Left lung (tissue), 10 donors: ENCODE measurements around the gene GATB. TPM values are rescaled to one million over a fixed set of nuclear protein-coding genes. Genes with fewer than 3 reads are reported as not detected.

ENCODE experiments used
- ATAC-seq: fragments of 200-7000 bp; cut with Tn5 transposase; one replicate; pipeline ENCODE4 v1.9.1; 2020; ENCODE audit warnings: moderate library complexity
- DNase-seq, 4 donors: peaks; one replicate each; pipeline ENCODE4 v3.0.0-alpha.2; 2013 to 2020
- H3K27ac ChIP-seq, 2 donors: fragments of 200-600 bp; sonication (generic) in 1 of 2; one replicate each; pipeline versions ENCODE4 v1.5.0 to v1.8.0; 2020 to 2021
- H3K27me3 ChIP-seq, 2 donors: fragments of 200-600 bp; sonication (generic) in 1 of 2; one replicate each; pipeline versions ENCODE4 v1.5.0 to v1.8.0; 2020 to 2021
- H3K36me3 ChIP-seq, 2 donors: fragments of 200-600 bp; sonication (generic) in 1 of 2; one replicate each; pipeline versions ENCODE4 v1.5.0 to v1.8.0; 2020 to 2021
- H3K4me1 ChIP-seq, 2 donors: fragments of 200-600 bp; one replicate each; pipeline ENCODE4 v1.8.0; 2021
- H3K4me3 ChIP-seq, 2 donors: fragments of 200-600 bp; sonication (generic) in 1 of 2; one replicate each; pipeline versions ENCODE4 v1.5.0 to v1.8.0; 2020 to 2021; ENCODE audit warnings: mild to moderate bottlenecking in 1 of 2
- H3K9me3 ChIP-seq, 2 donors: fragments of 200-600 bp; sonication (generic) in 1 of 2; one replicate each; pipeline versions ENCODE4 v1.5.0 to v1.8.0; 2020 to 2021
- intact Hi-C, 2 donors: fragments of 100-400 bp; cut with DNase I; formaldehyde crosslinking; loops; one replicate each; pipeline versions ENCODE4 v1.11.2 to v1.14.2; 2022
- polyA plus RNA-seq, 6 donors: library from polyadenylated mRNA; unstranded; fragments of 120-200 nt; gene quantifications; one replicate each; pipeline ENCODE4 v1.2.1, GENCODE V29; 2013; ENCODE audit not compliant: insufficient read length in 6 of 6
- total RNA-seq, 2 donors: library from RNA; stranded (reverse); fragmentation: NEBNext Ultra II Directional; extraction: Animal tissue kit (Norgen Biotek cat#: 25700); gene quantifications; one replicate each; pipeline ENCODE4 v1.2.1, GENCODE V29; 2021
- TF ChIP-seq, protein P1 (sequence below), 2 donors: fragments of 200-600 bp; sonication (generic) in 1 of 2; IDR thresholded peaks; one replicate each; pipeline versions ENCODE4 v1.5.0 to v1.8.0; 2021; ENCODE audit warnings: antibody characterized with exemption in 2 of 2
- donor health status: DM: no; HTN: yes; CAD: no.
- donor health status: DM: no; HTN: no; CAD: no.

Gene GATB
- total and polyA plus RNA-seq, 8 donors: 12.9 to 22.2 (median 18.8) TPM

DNA sequence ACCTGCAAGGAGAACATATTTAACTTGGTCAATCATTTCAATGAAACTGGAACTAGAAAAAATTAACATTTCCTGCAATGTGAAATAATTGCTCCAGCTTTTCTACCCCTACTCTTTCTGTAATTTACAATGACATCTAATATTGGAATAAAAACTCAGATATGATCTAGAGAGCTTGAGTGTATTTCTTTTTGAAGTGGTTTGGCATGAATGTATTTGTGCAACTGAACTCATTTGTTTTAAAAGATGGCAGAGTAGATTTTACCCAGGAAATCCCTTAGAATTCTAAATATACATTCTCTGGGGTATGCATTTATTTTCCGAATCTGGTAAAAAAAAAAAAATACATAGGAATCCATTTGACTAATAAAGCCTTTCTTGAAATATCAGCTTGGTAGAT is 21.5 kb upstream of the GATB start:
- TF ChIP-seq, protein P1, sequence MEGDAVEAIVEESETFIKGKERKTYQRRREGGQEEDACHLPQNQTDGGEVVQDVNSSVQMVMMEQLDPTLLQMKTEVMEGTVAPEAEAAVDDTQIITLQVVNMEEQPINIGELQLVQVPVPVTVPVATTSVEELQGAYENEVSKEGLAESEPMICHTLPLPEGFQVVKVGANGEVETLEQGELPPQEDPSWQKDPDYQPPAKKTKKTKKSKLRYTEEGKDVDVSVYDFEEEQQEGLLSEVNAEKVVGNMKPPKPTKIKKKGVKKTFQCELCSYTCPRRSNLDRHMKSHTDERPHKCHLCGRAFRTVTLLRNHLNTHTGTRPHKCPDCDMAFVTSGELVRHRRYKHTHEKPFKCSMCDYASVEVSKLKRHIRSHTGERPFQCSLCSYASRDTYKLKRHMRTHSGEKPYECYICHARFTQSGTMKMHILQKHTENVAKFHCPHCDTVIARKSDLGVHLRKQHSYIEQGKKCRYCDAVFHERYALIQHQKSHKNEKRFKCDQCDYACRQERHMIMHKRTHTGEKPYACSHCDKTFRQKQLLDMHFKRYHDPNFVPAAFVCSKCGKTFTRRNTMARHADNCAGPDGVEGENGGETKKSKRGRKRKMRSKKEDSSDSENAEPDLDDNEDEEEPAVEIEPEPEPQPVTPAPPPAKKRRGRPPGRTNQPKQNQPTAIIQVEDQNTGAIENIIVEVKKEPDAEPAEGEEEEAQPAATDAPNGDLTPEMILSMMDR (IDR thresholded peaks at IDR 0.05): no peak
- ATAC-seq: no peak
- H3K27ac ChIP-seq: no peak overlapping the region
- no peaks in the 10 kb centered on the region for H3K4me1 ChIP-seq
- H3K9me3 ChIP-seq: no peaks in the 10 kb centered on the region
- peaks cover 0 to 17% of the 10 kb centered on the region in 2 donors for H3K27me3 ChIP-seq
- intact Hi-C loops: no loop called here
- no peak for DNase-seq
- no peaks in the 10 kb centered on the region for H3K36me3 ChIP-seq
- H3K4me3 ChIP-seq: no peak overlapping the region

DNA sequence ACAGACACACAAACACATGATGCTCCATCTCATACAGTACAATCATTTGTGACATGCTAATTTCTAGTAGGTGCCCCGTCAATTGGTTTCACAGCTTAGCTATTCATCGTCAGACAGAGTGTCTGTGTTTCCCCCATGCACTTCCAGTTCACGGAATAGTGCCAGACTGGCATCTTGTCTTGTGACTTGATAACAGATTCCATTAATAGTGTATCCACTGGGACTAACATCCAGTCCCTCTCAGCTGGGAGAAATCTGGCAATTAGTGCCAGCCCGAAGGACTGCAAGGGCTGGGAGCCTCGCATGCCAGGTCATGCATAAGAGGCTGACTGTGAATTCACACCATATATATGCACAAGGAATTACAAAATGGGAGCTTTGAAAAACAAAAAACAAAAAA is 20.2 kb upstream of the GATB start:
- Histone ChIP-seq H3K27ac (no peak overlapping the region), H3K4me3 (no peak overlapping the region), H3K4me1 (no peaks in the 10 kb centered on the region), H3K27me3 (peaks cover 0 to 17% of the 10 kb centered on the region in 2 donors), H3K36me3 (no peaks in the 10 kb centered on the region), H3K9me3 (peaks cover 0 to under 1% of the 10 kb centered on the region in 2 donors)
- ATAC-seq (no peak), DNase-seq (no peak)
- intact Hi-C loops: no loop called here
- TF ChIP-seq, protein P1 (IDR thresholded peaks at IDR 0.05): no peak

DNA sequence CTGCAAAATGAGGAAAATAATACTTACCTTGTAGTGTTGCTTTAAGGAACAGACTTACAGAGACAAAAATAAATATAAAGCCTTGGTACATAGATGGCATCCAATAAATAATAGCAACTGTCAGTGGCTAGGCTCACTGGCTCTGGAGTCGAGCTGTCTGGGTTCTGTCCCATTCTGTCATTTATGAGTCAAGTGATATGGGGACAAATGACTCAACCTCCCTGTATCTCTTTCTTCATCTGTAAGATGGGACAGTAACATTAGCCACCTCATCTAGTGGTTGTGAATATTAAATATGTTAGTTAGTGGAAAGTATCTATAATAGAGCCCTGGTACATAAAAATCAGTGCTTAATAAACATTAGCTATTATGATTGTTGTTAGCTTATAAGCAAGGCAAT is 16.7 kb upstream of the GATB start:
- ATAC-seq (no peak), DNase-seq (no peak)
- intact Hi-C loops: no loop called here
- Histone ChIP-seq H3K27me3 (peaks cover 0 to 9% of the 10 kb centered on the region in 2 donors), H3K4me3 (no peak overlapping the region), H3K36me3 (no peaks in the 10 kb centered on the region), H3K9me3 (peaks cover 0 to 18% of the 10 kb centered on the region in 2 donors), H3K27ac (no peak overlapping the region), H3K4me1 (no peaks in the 10 kb centered on the region)
- TF ChIP-seq, protein P1 (IDR thresholded peaks at IDR 0.05): no peak

DNA sequence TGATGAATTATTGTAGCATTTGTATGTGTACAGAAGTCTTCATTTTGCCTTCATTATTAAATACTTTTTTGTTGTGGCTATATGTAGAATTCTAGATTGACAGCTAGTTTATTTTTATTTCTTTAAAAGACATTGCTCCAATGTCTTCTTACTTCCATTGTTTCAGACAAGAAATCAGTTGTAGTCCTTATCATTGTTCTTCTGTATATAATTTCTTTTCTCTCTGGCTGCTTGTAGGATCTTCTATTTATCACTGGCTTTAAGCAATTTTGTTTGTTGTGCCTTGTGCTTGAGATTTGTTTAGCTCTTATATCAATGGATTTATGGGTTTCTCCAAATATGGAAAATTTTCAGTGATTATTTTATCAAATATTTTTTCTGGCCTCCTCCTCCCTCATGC is 13.5 kb upstream of the GATB start:
- Histone ChIP-seq H3K4me3 (no peak overlapping the region), H3K4me1 (no peaks in the 10 kb centered on the region), H3K27me3 (peaks cover 0 to 13% of the 10 kb centered on the region in 2 donors), H3K36me3 (no peaks in the 10 kb centered on the region), H3K9me3 (peaks cover 0 to 18% of the 10 kb centered on the region in 2 donors), H3K27ac (no peak overlapping the region)
- ATAC-seq (no peak), DNase-seq (no peak)
- TF ChIP-seq, protein P1 (IDR thresholded peaks at IDR 0.05): no peak
- intact Hi-C loops: no loop called here

DNA sequence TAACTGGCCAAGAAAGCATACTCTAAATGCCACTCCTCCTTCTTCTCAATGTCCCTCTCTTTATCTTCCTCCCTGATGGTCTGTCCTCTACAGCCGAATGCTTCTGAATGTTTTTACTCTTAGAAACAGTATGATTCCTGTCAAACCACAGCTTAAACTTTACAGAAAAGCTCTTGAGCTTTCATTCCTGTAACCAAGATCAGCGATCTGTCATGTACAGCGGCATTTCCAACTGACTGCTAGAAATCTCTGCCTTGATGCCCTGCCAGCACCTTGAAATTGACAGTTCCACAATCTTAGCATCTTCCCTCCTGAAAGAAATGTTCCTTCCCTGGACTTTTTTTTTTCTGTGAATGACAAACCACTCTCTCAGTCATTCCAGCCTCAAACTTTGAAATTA is 11.5 kb upstream of the GATB start:
- no peak overlapping the region for H3K4me3 ChIP-seq
- intact Hi-C loops: no loop called here
- H3K27me3 ChIP-seq: peaks cover 0 to 13% of the 10 kb centered on the region in 2 donors
- no peaks in the 10 kb centered on the region for H3K36me3 ChIP-seq
- TF ChIP-seq, protein P1 (IDR thresholded peaks at IDR 0.05): no peak
- no peaks in the 10 kb centered on the region for H3K4me1 ChIP-seq
- no peak overlapping the region for H3K27ac ChIP-seq
- DNase-seq: no peak
- H3K9me3 ChIP-seq: peaks cover 0 to 18% of the 10 kb centered on the region in 2 donors
- ATAC-seq: no peak
